Fibroblast of skin of right quadriceps (primary cell): Measurements from ENCODE around the gene NUPR2.
"Not testable (repeated sequence)": the region's sequence is repeated elsewhere in the genome, so short reads cannot be mapped to it uniquely, and the experiment has no call there.

ENCODE experiments used
- DNase-seq: peaks from one replicate; pipeline ENCODE4 v3.0.0-alpha.2; 2013

The NUPR2 gene

DNA sequence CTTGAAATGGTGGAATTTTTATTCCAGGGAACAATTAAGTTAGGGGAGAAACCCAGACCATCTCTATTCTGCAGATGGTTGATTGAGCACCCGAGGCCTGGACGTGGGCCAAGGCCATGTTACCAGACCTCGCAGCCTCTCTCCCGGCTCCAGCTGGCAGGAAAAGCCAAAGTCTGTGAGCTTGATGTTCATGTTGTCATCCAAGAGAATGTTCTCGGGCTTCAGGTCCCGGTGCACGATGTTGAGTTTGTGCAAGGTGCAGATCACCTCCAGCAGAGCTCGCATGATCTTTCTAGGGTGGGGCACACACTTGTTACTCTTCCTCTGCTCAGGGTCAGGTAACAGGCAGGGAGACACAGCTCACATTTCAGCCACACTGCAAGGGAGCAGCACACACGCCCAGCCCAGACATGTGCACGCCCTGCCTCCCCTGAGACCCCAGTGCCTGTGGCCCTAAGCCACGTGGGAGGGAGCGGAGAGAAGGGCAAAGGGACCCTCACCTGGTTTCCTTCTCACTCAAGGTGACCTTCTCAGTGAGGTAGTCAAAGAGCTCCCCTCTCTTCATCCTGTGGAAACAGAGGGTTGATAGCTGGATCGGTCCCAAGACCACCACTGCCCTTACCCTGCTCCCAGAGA, 32.9 kb downstream of the NUPR2 start:
- no peak for DNase-seq

DNA sequence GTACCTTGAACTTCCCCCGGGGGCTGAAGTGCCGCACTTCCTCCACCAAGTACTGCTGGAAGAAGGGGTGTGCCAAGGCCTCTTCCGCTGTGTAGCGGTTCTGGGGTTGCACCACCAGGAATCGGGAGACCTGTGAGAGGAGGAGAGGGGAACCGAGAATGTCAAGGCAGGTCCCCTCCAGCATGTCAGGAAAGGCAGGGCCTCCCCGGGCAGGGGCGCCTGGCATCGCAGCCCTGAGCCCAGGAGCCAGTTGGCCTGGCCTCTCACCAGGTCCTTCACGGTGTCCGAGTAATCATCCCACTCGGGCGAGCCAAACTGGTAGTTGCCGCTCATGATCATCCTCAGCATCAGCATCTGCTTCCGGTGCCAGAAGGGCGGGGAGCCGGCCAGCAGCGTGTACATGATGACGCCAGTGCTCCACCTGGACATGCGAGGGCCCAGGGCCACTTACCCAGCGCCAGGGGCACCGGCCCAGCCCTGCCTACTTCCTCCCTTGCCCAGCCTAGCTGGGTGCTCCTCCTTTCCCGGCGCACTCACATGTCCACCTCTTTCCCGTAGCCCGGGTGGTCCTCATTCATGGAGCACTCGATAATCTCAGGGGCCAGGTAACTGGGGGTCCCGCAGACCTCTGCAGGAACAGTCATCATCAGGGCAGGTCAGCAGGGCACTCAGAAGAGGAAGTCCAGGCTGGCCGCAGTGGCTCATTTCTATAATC, 34.4 kb downstream of the NUPR2 start:
- DNase-seq: no peak

DNA sequence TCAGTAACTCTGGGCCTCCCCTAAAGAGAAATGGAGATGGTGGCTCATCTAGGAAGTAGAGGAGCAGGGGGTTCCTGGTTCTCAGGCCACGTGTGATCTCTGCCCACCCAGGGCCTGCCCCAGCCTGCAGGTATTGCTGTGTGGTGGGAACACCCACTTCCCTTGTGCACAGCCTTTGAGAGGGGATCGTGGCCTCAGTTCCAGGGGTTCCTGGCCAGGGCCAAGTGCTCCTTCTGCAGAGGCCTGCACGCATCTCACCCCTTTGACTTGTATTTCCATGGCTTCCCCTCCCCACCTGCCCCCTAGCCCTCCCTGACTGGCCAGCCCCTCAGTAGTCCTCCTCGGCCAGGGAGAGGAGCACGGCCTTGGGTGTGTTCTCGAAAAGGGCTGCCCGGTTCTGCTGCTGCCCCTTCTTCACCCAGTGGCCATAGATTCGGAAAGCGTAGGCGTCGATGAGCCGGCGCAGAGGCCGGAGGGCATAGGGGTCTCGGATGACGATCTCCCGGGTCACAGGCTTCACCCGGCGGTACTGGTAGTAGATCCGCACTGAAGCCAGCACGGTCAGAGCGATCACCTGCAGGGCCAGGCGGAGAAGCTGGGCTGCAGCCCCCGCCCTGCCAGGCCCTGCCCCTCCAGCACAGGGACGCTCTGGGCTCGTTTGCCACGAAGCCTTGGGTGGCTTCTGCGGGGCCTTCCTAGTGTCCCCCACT, 35.3 kb downstream of the NUPR2 start:
- DNase-seq: not testable (repeated sequence)

DNA sequence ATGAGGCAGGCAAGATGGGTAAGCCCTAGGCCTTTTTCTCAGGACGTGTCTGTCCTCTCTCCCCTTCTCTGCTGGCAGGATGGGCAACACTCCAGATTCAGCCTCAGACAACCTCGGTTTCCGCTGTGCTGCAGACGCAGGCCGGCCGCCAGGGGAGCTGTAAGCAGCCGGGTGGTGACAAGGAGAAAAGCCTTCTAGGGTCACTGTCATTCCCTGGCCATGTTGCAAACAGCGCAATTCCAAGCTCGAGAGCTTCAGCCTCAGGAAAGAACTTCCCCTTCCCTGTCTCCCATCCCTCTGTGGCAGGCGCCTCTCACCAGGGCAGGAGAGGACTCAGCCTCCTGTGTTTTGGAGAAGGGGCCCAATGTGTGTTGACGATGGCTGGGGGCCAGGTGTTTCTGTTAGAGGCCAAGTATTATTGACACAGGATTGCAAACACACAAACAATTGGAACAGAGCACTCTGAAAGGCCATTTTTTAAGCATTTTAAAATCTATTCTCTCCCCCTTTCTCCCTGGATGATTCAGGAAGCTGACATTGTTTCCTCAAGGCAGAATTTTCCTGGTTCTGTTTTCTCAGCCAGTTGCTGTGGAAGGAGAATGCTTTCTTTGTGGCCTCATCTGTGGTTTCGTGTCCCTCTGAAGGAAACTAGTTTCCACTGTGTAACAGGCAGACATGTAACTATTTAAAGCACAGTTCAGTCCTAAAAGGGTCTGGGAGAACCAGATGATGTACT, 36.6 kb downstream of the NUPR2 start:
- peak; percentile 23 for DNase-seq

DNA sequence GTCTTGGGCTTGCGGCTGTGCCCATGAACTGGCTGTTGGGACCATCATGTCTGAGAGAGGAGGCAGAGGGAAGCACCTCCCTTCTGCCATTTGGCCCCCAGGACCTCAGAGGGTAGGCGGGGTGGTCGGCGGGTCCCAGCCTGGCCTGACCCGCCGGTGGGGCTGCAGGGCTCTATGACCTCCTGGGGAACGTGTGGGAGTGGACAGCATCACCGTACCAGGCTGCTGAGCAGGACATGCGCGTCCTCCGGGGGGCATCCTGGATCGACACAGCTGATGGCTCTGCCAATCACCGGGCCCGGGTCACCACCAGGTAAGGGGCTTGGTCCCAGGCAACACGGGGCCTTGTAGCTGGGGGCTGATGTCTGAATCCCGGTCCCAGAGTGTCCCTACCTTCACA, 38.0 kb downstream of the NUPR2 start:
- DNase-seq: no peak

DNA sequence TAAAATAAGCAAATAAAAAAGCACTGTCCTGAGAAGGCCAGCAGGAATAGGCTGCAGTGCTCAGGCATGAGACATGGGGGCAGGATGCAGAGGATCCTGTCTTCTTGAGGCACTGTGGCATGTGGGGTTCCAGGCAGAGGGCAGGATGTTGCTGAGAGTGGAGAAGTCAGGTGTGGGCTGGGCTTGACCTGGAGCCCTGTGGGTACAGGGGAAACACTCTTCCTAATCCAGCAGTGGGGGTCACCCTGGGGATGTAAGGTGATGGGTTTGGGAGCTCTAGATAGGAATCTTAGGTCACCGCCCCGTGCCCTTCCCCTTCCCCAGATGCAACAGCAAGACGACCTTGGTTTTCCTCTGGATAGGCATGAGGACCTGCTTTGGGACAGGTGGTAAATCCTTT, 38.5 kb downstream of the NUPR2 start:
- no peak for DNase-seq

DNA sequence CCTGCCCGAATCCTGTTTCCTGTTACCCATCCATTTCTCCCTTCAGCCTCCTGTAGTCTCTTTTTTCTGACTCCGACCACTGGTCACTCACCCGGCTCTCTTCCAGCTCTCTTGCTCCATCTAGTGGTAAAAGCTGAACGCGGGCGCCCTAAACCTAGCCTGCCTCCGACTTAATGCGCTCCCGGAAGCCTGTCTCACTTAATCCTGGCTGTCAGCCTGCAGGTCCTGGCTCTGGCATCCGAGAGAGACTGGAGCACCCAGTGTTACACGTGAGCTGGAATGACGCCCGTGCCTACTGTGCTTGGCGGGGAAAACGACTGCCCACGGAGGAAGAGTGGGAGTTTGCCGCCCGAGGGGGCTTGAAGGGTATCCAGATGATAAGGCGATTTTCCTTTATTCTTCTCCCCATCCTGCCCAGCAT, 41.8 kb downstream of the NUPR2 start:
- DNase-seq: peak; percentile 73

DNA sequence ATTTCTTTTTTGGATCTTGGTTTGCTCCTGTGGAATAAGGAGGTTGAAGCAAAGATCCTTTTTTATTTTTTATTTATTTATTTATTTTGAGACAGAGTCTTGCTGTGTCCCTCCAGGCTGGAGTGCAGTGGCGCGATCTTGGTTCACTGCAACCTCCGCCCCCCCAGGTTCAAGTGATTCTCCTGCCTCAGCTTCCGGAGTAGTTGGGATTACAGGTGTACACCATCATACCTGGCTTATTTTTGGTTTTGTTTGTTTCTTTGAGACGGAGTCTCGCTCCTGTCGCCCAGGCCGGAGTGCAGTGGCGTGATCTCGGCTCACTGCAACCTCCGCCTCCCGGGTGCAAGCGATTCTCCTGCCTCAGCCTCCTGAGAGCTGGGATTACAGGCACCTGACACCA, 49.8 kb downstream of the NUPR2 start:
- DNase-seq: not testable (repeated sequence)
